OCI-LY1 (cell line): ENCODE results near the gene L1CAM.

ENCODE experiments used
- H2AFZ ChIP-seq: fragments of 200-600 bp; sonication (generic), shearing (Covaris generic); 2 replicates; pipeline ENCODE4 v1.6.0; 2014; ENCODE audit warnings: antibody characterized with exemption, mild to moderate bottlenecking, low read length
- H3F3A ChIP-seq: fragments of 200-600 bp; sonication (generic), shearing (Covaris generic); 2 replicates; pipeline ENCODE4 v1.6.0; 2014; ENCODE audit warnings: mild to moderate bottlenecking, antibody characterized with exemption, low read length, moderate library complexity; ENCODE audit not compliant: insufficient read depth
- H3K27ac ChIP-seq: fragments of 200-600 bp; sonication (generic); 2 replicates; pipeline ENCODE4 v1.5.1; 2014; ENCODE audit warnings: low read length, mixed run types, mild to moderate bottlenecking, low read depth; ENCODE audit not compliant: poor library complexity, severe bottlenecking
- H3K27me3 ChIP-seq: fragments of 200-600 bp; sonication (generic); 2 replicates; pipeline ENCODE4 v1.6.0; 2014; ENCODE audit warnings: antibody characterized with exemption, mild to moderate bottlenecking, low read length, moderate library complexity; ENCODE audit not compliant: insufficient read depth
- H3K36me3 ChIP-seq: fragments of 200-600 bp; sonication (generic); 2 replicates; pipeline ENCODE4 v1.6.1; 2014; ENCODE audit warnings: mild to moderate bottlenecking, antibody characterized with exemption, low read length, moderate library complexity, mixed read lengths; ENCODE audit not compliant: insufficient read depth
- H3K4me1 ChIP-seq: fragments of 200-600 bp; sonication (generic); 2 replicates; pipeline ENCODE4 v1.5.1; 2014; ENCODE audit warnings: mild to moderate bottlenecking, low read length, moderate library complexity; ENCODE audit not compliant: insufficient read depth, severe bottlenecking
- H3K4me2 ChIP-seq: fragments of 200-600 bp; sonication (generic), shearing (Covaris generic); 2 replicates; pipeline ENCODE4 v1.6.1; 2014; ENCODE audit warnings: low read length
- H3K4me3 ChIP-seq: fragments of 200-600 bp; sonication (generic); 2 replicates; pipeline ENCODE4 v1.5.1; 2014; ENCODE audit warnings: low read length, low read depth, mild to moderate bottlenecking, mixed read lengths; ENCODE audit not compliant: poor library complexity, severe bottlenecking
- H3K79me2 ChIP-seq: fragments of 200-600 bp; shearing (Covaris generic); 2 replicates; pipeline ENCODE4 v1.6.1; 2016; ENCODE audit warnings: mixed run types, low read length, mixed read lengths; ENCODE audit not compliant: insufficient read depth
- H3K9ac ChIP-seq: fragments of 200-600 bp; sonication (generic), shearing (Covaris generic); 2 replicates; pipeline ENCODE4 v1.6.1; 2014; ENCODE audit warnings: mild to moderate bottlenecking, low read length, mixed read lengths
- H3K9me2 ChIP-seq: fragments of 200-600 bp; sonication (generic), shearing (Covaris generic); 2 replicates; pipeline ENCODE4 v1.6.1; 2014; ENCODE audit warnings: low read depth, mild to moderate bottlenecking, low read length, mixed read lengths
- H3K9me3 ChIP-seq: fragments of 200-600 bp; shearing (Covaris generic); 2 replicates; pipeline ENCODE4 v1.6.1; 2014; ENCODE audit warnings: low read length, mixed read lengths
- H4K20me1 ChIP-seq: fragments of 200-600 bp; sonication (generic), shearing (Covaris generic); 2 replicates; pipeline ENCODE4 v1.6.0; 2016; ENCODE audit warnings: mild to moderate bottlenecking, low read length; ENCODE audit not compliant: insufficient read depth
- EZH2 ChIP-seq: fragments of 200-600 bp; sonication (generic), shearing (Covaris generic); IDR thresholded peaks from 2 replicates; pipeline ENCODE4 v1.8.0; 2017; ENCODE audit warnings: borderline replicate concordance, mixed run types, mild to moderate bottlenecking, antibody characterized with exemption, low read length, moderate library complexity, mixed read lengths
- TF ChIP-seq, protein P1 (sequence below): fragments of 200-600 bp; sonication (generic), shearing (Covaris generic); IDR thresholded peaks from 2 replicates; pipeline ENCODE4 v1.5.1; 2017; ENCODE audit warnings: mild to moderate bottlenecking, antibody characterized with exemption, low read length, moderate library complexity, mixed read lengths

L1CAM gene

DNA sequence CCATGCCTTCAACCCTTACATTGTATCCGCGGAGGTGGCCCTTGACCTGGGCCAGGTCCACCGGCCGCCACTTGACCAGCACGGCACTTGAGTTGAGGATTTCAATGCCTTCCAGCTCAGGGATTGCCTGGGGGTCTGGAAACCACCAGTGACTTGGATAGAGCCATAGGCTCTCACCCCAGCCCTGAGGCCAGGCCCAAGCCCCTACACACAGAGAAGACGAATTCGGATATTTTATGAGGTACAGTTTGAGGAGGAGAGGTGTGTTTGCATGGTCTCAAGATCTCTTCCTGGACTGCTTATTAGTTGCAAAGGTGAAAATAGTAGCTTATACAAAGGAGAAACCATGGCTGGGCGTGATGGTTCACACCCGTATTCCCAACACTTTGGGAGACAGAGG, 20.3 kb downstream of the L1CAM start:
- no peaks in the 10 kb centered on the region for H3K9me2 ChIP-seq
- H3K36me3 ChIP-seq, result no peaks in the 10 kb centered on the region
- H3K4me1 ChIP-seq, result no peaks in the 10 kb centered on the region
- no peak overlapping the region for H2AFZ ChIP-seq
- no peaks in the 10 kb centered on the region for H3F3A ChIP-seq
- no peaks in the 10 kb centered on the region for H4K20me1 ChIP-seq
- no peak overlapping the region for H3K4me2 ChIP-seq
- no peak overlapping the region for H3K27ac ChIP-seq
- H3K27me3 ChIP-seq, result no peaks in the 10 kb centered on the region
- no peaks in the 10 kb centered on the region for H3K79me2 ChIP-seq
- H3K9ac ChIP-seq, result no peak overlapping the region
- H3K9me3 ChIP-seq, result no peaks in the 10 kb centered on the region
- H3K4me3 ChIP-seq, result no peak overlapping the region
- no peak for TF ChIP-seq EZH2
- TF ChIP-seq, protein P1, sequence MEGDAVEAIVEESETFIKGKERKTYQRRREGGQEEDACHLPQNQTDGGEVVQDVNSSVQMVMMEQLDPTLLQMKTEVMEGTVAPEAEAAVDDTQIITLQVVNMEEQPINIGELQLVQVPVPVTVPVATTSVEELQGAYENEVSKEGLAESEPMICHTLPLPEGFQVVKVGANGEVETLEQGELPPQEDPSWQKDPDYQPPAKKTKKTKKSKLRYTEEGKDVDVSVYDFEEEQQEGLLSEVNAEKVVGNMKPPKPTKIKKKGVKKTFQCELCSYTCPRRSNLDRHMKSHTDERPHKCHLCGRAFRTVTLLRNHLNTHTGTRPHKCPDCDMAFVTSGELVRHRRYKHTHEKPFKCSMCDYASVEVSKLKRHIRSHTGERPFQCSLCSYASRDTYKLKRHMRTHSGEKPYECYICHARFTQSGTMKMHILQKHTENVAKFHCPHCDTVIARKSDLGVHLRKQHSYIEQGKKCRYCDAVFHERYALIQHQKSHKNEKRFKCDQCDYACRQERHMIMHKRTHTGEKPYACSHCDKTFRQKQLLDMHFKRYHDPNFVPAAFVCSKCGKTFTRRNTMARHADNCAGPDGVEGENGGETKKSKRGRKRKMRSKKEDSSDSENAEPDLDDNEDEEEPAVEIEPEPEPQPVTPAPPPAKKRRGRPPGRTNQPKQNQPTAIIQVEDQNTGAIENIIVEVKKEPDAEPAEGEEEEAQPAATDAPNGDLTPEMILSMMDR, result no peak

DNA sequence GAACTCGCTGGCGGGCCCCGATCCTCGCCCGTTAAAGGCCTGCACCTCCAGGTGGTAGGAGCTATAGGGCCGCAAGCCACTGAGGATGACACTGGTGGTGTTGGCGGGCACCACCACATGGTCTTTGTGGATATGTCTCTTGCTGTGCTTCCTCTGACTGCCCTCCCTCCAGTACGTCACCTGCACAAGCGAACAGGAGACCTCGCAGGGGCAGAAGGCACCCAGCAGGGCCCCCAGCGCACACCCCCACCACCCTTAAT, 20.7 kb downstream of the L1CAM start:
- Histone ChIP-seq H3K9me3 (no peaks in the 10 kb centered on the region), H2AFZ (no peak overlapping the region), H3K4me1 (no peaks in the 10 kb centered on the region), H3K4me3 (no peak overlapping the region), H3K9ac (no peak overlapping the region), H3K27ac (no peak overlapping the region), H3F3A (no peaks in the 10 kb centered on the region), H3K4me2 (no peak overlapping the region), H3K27me3 (no peaks in the 10 kb centered on the region), H3K9me2 (no peaks in the 10 kb centered on the region), H3K36me3 (no peaks in the 10 kb centered on the region), H4K20me1 (no peaks in the 10 kb centered on the region), H3K79me2 (no peaks in the 10 kb centered on the region)
- TF ChIP-seq EZH2, result no peak
- TF ChIP-seq, protein P1, result no peak

GRCh38 chrX:153864561-153865320, 21.2 kb downstream of the L1CAM start:
- no peaks in the 10 kb centered on the region for H3K4me1 ChIP-seq
- H4K20me1 ChIP-seq, result no peaks in the 10 kb centered on the region
- H3K36me3 ChIP-seq, result no peaks in the 10 kb centered on the region
- no peak overlapping the region for H3K4me3 ChIP-seq
- H3F3A ChIP-seq, result no peaks in the 10 kb centered on the region
- H3K9ac ChIP-seq, result no peak overlapping the region
- no peaks in the 10 kb centered on the region for H3K27me3 ChIP-seq
- H3K79me2 ChIP-seq, result no peaks in the 10 kb centered on the region
- H3K9me3 ChIP-seq, result no peaks in the 10 kb centered on the region
- H3K9me2 ChIP-seq, result no peaks in the 10 kb centered on the region
- TF ChIP-seq, protein P1, result no peak
- no peak for TF ChIP-seq EZH2
- no peak overlapping the region for H3K4me2 ChIP-seq
- no peak overlapping the region for H3K27ac ChIP-seq
- no peak overlapping the region for H2AFZ ChIP-seq
